ENCODE measurements around the gene ATRIP. TPM values are rescaled to one million over a fixed set of nuclear protein-coding genes. Genes with fewer than 3 reads are reported as not detected.

Gene ATRIP
- total RNA-seq, 2 donors from 2014 or later = 11.7 to 16.1 TPM

DNA sequence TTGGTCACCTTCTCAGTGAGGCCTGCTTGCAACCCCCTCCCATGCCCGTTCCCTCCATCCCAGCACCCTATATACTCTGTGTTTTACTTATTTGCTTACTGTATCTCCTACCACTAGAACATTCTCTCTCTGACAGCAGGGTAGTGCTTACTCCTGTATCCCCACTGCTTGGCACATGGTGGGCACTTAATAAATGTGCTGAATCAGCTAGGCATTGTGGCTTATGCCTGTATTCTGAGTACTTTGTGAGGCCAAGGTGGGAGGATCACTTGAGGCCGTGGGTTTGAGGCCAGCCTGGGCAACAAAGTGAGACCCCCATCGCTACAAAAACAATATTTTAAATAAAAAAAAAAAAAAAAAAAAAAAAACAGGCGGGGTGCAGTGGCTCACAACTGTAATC, 65.0 kb downstream of the ATRIP start:
- Mint-ChIP-seq H3K4me1 (peaks cover 13% of the 10 kb centered on the region), H3K27me3 (ENCODE audit: insufficient read depth) (no peaks in the 10 kb centered on the region), H3K9me3 (no peaks in the 10 kb centered on the region), H3K4me3 (no peak overlapping the region), H3K27ac (no peak overlapping the region), H3K36me3 (ENCODE audit: low read depth) (no peaks in the 10 kb centered on the region)
- H3K27ac ChIP-seq (ENCODE audit: low read depth, low read length) = no peak overlapping the region
- no peak overlapping the region for H3K4me3 ChIP-seq (ENCODE audit: low read length)
- no peak overlapping the region for H3K9ac ChIP-seq (ENCODE audit: extremely low read depth, low read length, poor library complexity, severe bottlenecking)
- no peaks in the 10 kb centered on the region for H3K27me3 ChIP-seq (ENCODE audit: control insufficient read depth, insufficient read depth, low read length, poor library complexity, severe bottlenecking)
- no peak for TF ChIP-seq CTCF (conservative IDR thresholded peaks at IDR 0.05)
- no peaks in the 10 kb centered on the region for H3K9me3 ChIP-seq (ENCODE audit: control insufficient read depth, low read length)
- WGBS, 2 experiments (ENCODE audit: insufficient coverage in 1 of 2, insufficient read length in 1 of 2) = 83 to 90% methylated on average over 1 to 2 of the region's 4 CpGs
- DNase-seq = no peak
- H3K4me1 ChIP-seq (ENCODE audit: control insufficient read depth, insufficient read depth, low read length) = no peaks in the 10 kb centered on the region
- no peaks in the 10 kb centered on the region for H3K36me3 ChIP-seq (ENCODE audit: control insufficient read depth, insufficient read depth, low read length)

GRCh38 chr3:48514431-48515227, 68.1 kb downstream of the ATRIP start:
- WGBS, 2 experiments (ENCODE audit: insufficient coverage in 1 of 2, insufficient read length in 1 of 2) = 96 to 97% methylated on average over 6 to 8 of the region's 8 CpGs
- peaks cover 3% of the 10 kb centered on the region for H3K4me1 Mint-ChIP-seq
- H3K36me3 Mint-ChIP-seq (ENCODE audit: low read depth) = no peaks in the 10 kb centered on the region
- H3K9me3 Mint-ChIP-seq = no peaks in the 10 kb centered on the region
- no peaks in the 10 kb centered on the region for H3K27me3 Mint-ChIP-seq (ENCODE audit: insufficient read depth)
- Histone ChIP-seq H3K27me3 (ENCODE audit: control insufficient read depth, insufficient read depth, low read length, poor library complexity, severe bottlenecking) (no peaks in the 10 kb centered on the region), H3K36me3 (ENCODE audit: control insufficient read depth, insufficient read depth, low read length) (no peaks in the 10 kb centered on the region), H3K27ac (ENCODE audit: low read depth, low read length) (no peak overlapping the region), H3K4me1 (ENCODE audit: control insufficient read depth, insufficient read depth, low read length) (no peaks in the 10 kb centered on the region), H3K9ac (ENCODE audit: extremely low read depth, low read length, poor library complexity, severe bottlenecking) (no peak overlapping the region), H3K9me3 (ENCODE audit: control insufficient read depth, low read length) (no peaks in the 10 kb centered on the region), H3K4me3 (ENCODE audit: low read length) (no peak overlapping the region)
- TF ChIP-seq CTCF (conservative IDR thresholded peaks at IDR 0.05) = no peak
- no peak overlapping the region for H3K27ac Mint-ChIP-seq
- no peak overlapping the region for H3K4me3 Mint-ChIP-seq
- DNase-seq = no peak

Other genes starting within 250 kb of the ATRIP start
- not detected for gene CAMP, start 223.2 kb upstream of the ATRIP start, total RNA-seq
- gene ZNF589, start 205.6 kb upstream of the ATRIP start, total RNA-seq = 10 to 100 TPM; 39.0 to 44.3 TPM
- 10 to 100 TPM; 27.7 to 30.2 TPM for gene NME6, start 145.4 kb upstream of the ATRIP start, total RNA-seq
- not detected for gene SPINK8, start 113.1 kb upstream of the ATRIP start, total RNA-seq
- 1 to 10 TPM in 1 of 2 donors, under 1 TPM in 1; 0.13 to 1.4 TPM for gene FBXW12, start 74.5 kb upstream of the ATRIP start, total RNA-seq
- 100 to 1,000 TPM; 175 to 216 TPM for gene PLXNB1, start 16.7 kb upstream of the ATRIP start, total RNA-seq
- gene CCDC51, start 6.6 kb upstream of the ATRIP start, total RNA-seq = 10 to 100 TPM; 14.5 to 14.6 TPM
- 100 to 1,000 TPM; 290 to 326 TPM for gene TMA7, start 6.5 kb upstream of the ATRIP start, total RNA-seq
- 100 to 1,000 TPM; 192 to 193 TPM for gene SHISA5, start 57.4 kb downstream of the ATRIP start, total RNA-seq
- 10 to 100 TPM; 12.6 to 19.0 TPM for gene PFKFB4, start 110.1 kb downstream of the ATRIP start, total RNA-seq
- not detected for gene UCN2, start 117.0 kb downstream of the ATRIP start, total RNA-seq
- 10 to 100 TPM; 15.7 to 16.6 TPM for gene COL7A1, start 148.6 kb downstream of the ATRIP start, total RNA-seq
- gene UQCRC1, start 162.9 kb downstream of the ATRIP start, total RNA-seq = 100 to 1,000 TPM; 231 to 289 TPM
- under 1 TPM in 1 of 2 donors, not detected in 1; 0.57 TPM for gene TMEM89, start 175.0 kb downstream of the ATRIP start, total RNA-seq
- gene SLC26A6, start 188.7 kb downstream of the ATRIP start, total RNA-seq = 10 to 100 TPM; 65.1 to 75.6 TPM
- 10 to 100 TPM; 20.7 to 30.1 TPM for gene CELSR3, start 216.1 kb downstream of the ATRIP start, total RNA-seq
- gene NCKIPSD, start 239.2 kb downstream of the ATRIP start, total RNA-seq = 10 to 100 TPM; 30.9 to 32.5 TPM